T-helper 2 cell treated with Interferon-gamma antibody and Interleukin-4, amounts not matched to agents 5 μg/mL and 100 μg/mL, for 36 hours (primary cell): ENCODE data around the gene LDLRAD4.

ENCODE experiments used
- DNase-seq: peaks from one replicate; pipeline ENCODE4 v3.0.0; 2021; ENCODE audit warnings: low spot score
- H3K27ac Mint-ChIP-seq: one replicate; pipeline ENCODE4 v1.8.0; 2021; ENCODE audit warnings: mild to moderate bottlenecking, mixed read lengths
- H3K27me3 Mint-ChIP-seq: one replicate; pipeline ENCODE4 v1.8.0; 2021; ENCODE audit warnings: low read depth, mixed read lengths
- H3K36me3 Mint-ChIP-seq: one replicate; pipeline ENCODE4 v1.8.0; 2021; ENCODE audit warnings: low read depth, mixed read lengths
- H3K4me1 Mint-ChIP-seq: one replicate; pipeline ENCODE4 v1.8.0; 2021; ENCODE audit warnings: low read depth, mixed read lengths
- H3K4me3 Mint-ChIP-seq: one replicate; pipeline ENCODE4 v1.8.0; 2022; ENCODE audit warnings: mild to moderate bottlenecking, moderate library complexity, mixed read lengths
- H3K9me3 Mint-ChIP-seq: one replicate; pipeline ENCODE4 v1.8.0; 2021; ENCODE audit warnings: mixed read lengths

The LDLRAD4 gene

GRCh38 chr18:13216092-13216582 lies 2.4 kb upstream of the LDLRAD4 start:
- H3K4me3 Mint-ChIP-seq: peak overlapping the region; percentile 85
- H3K27ac Mint-ChIP-seq: peak overlapping the region; percentile 63
- H3K9me3 Mint-ChIP-seq: no peaks in the 10 kb centered on the region
- H3K36me3 Mint-ChIP-seq: no peaks in the 10 kb centered on the region
- peak; percentile 59 for DNase-seq
- H3K27me3 Mint-ChIP-seq: peaks cover 34% of the 10 kb centered on the region
- H3K4me1 Mint-ChIP-seq: peaks cover 36% of the 10 kb centered on the region

GRCh38 chr18:13216711-13217465 lies 1.7 kb upstream of the LDLRAD4 start:
- Mint-ChIP-seq H3K4me1 (peaks cover 36% of the 10 kb centered on the region), H3K36me3 (no peaks in the 10 kb centered on the region), H3K27ac (peak overlapping the region; percentile 63), H3K9me3 (no peaks in the 10 kb centered on the region), H3K27me3 (peaks cover 34% of the 10 kb centered on the region), H3K4me3 (peak overlapping the region; percentile 85)
- peak; percentile 68 for DNase-seq

GRCh38 chr18:13217466-13217961 lies 1.0 kb upstream of the LDLRAD4 start:
- Mint-ChIP-seq H3K27ac (no peak overlapping the region), H3K36me3 (no peaks in the 10 kb centered on the region), H3K9me3 (no peaks in the 10 kb centered on the region), H3K4me3 (no peak overlapping the region), H3K27me3 (peaks cover 36% of the 10 kb centered on the region), H3K4me1 (peaks cover 38% of the 10 kb centered on the region)
- DNase-seq: peak; percentile 57

- Mint-ChIP-seq H3K27me3 (peaks cover 37% of the 10 kb centered on the region), H3K9me3 (no peaks in the 10 kb centered on the region), H3K4me1 (peaks cover 38% of the 10 kb centered on the region), H3K27ac (no peak overlapping the region), H3K4me3 (peak overlapping the region; percentile 40), H3K36me3 (peaks cover 2% of the 10 kb centered on the region)
- no peak for DNase-seq
Measured at GRCh38 chr18:13217971-13218367, 591 bp upstream of the LDLRAD4 start.

- peak overlapping the region; percentile 52 for H3K27ac Mint-ChIP-seq
- H3K9me3 Mint-ChIP-seq: no peaks in the 10 kb centered on the region
- H3K4me3 Mint-ChIP-seq: peak overlapping the region; percentile 64
- H3K4me1 Mint-ChIP-seq: peaks cover 35% of the 10 kb centered on the region
- H3K27me3 Mint-ChIP-seq: peaks cover 34% of the 10 kb centered on the region
- H3K36me3 Mint-ChIP-seq: peaks cover 2% of the 10 kb centered on the region
- DNase-seq: no peak
Measured at GRCh38 chr18:13218997-13219396, 437 bp downstream of the LDLRAD4 start.

GRCh38 chr18:13219593-13220159 lies 1.1 kb downstream of the LDLRAD4 start:
- Mint-ChIP-seq H3K4me3 (peak overlapping the region; percentile 64), H3K27ac (no peak overlapping the region), H3K4me1 (peaks cover 32% of the 10 kb centered on the region), H3K27me3 (peaks cover 32% of the 10 kb centered on the region), H3K36me3 (peaks cover 2% of the 10 kb centered on the region), H3K9me3 (no peaks in the 10 kb centered on the region)
- DNase-seq: no peak

GRCh38 chr18:13220361-13220991 lies 1.9 kb downstream of the LDLRAD4 start:
- no peak for DNase-seq
- Mint-ChIP-seq H3K9me3 (no peaks in the 10 kb centered on the region), H3K27me3 (peaks cover 28% of the 10 kb centered on the region), H3K4me3 (peak overlapping the region; percentile 33), H3K4me1 (peaks cover 32% of the 10 kb centered on the region), H3K36me3 (peaks cover 2% of the 10 kb centered on the region), H3K27ac (no peak overlapping the region)

GRCh38 chr18:13221869-13222855 lies 3.6 kb downstream of the LDLRAD4 start:
- Mint-ChIP-seq H3K27me3 (peaks cover 19% of the 10 kb centered on the region), H3K36me3 (peaks cover 2% of the 10 kb centered on the region), H3K4me3 (no peak overlapping the region), H3K27ac (no peak overlapping the region), H3K9me3 (no peaks in the 10 kb centered on the region), H3K4me1 (peaks cover 24% of the 10 kb centered on the region)
- no peak for DNase-seq

- Mint-ChIP-seq H3K36me3 (peaks cover 2% of the 10 kb centered on the region), H3K9me3 (no peaks in the 10 kb centered on the region), H3K4me1 (peaks cover 24% of the 10 kb centered on the region), H3K4me3 (no peak overlapping the region), H3K27me3 (peaks cover 19% of the 10 kb centered on the region), H3K27ac (no peak overlapping the region)
- no peak for DNase-seq
Measured at GRCh38 chr18:13222856-13223281, 4.3 kb downstream of the LDLRAD4 start.

- no peaks in the 10 kb centered on the region for H3K9me3 Mint-ChIP-seq
- no peak overlapping the region for H3K4me3 Mint-ChIP-seq
- no peak for DNase-seq
- H3K4me1 Mint-ChIP-seq: peaks cover 24% of the 10 kb centered on the region
- no peak overlapping the region for H3K27ac Mint-ChIP-seq
- H3K36me3 Mint-ChIP-seq: peaks cover 2% of the 10 kb centered on the region
- H3K27me3 Mint-ChIP-seq: peaks cover 19% of the 10 kb centered on the region
Measured at GRCh38 chr18:13223311-13224143, 5.0 kb downstream of the LDLRAD4 start.

GRCh38 chr18:13225261-13225660 lies 6.7 kb downstream of the LDLRAD4 start:
- Mint-ChIP-seq H3K27ac (no peak overlapping the region), H3K4me1 (peaks cover 10% of the 10 kb centered on the region), H3K4me3 (no peak overlapping the region), H3K9me3 (no peaks in the 10 kb centered on the region), H3K27me3 (peaks cover 14% of the 10 kb centered on the region), H3K36me3 (peaks cover 2% of the 10 kb centered on the region)
- DNase-seq: no peak

- Mint-ChIP-seq H3K27me3 (peaks cover 4% of the 10 kb centered on the region), H3K36me3 (peaks cover 2% of the 10 kb centered on the region), H3K4me1 (peaks cover 2% of the 10 kb centered on the region), H3K27ac (no peak overlapping the region), H3K9me3 (no peaks in the 10 kb centered on the region), H3K4me3 (no peak overlapping the region)
- no peak for DNase-seq
Measured at GRCh38 chr18:13226533-13227144, 8.1 kb downstream of the LDLRAD4 start.
